Stimulated activated CD8-positive, alpha-beta memory T cell treated with anti-CD3 and anti-CD28 coated beads, Interleukin-15, amount 100 ng/mL, for 24 hours (primary cell): Measurements from ENCODE around the gene LILRA5.
"Not testable (repeated sequence)": the region's sequence is repeated elsewhere in the genome, so short reads cannot be mapped to it uniquely, and the experiment has no call there.

Experiments
- DNase-seq: peaks from one replicate; pipeline ENCODE4 v3.0.0-alpha.2; 2020; ENCODE audit warnings: low read depth

LILRA5 gene

DNA sequence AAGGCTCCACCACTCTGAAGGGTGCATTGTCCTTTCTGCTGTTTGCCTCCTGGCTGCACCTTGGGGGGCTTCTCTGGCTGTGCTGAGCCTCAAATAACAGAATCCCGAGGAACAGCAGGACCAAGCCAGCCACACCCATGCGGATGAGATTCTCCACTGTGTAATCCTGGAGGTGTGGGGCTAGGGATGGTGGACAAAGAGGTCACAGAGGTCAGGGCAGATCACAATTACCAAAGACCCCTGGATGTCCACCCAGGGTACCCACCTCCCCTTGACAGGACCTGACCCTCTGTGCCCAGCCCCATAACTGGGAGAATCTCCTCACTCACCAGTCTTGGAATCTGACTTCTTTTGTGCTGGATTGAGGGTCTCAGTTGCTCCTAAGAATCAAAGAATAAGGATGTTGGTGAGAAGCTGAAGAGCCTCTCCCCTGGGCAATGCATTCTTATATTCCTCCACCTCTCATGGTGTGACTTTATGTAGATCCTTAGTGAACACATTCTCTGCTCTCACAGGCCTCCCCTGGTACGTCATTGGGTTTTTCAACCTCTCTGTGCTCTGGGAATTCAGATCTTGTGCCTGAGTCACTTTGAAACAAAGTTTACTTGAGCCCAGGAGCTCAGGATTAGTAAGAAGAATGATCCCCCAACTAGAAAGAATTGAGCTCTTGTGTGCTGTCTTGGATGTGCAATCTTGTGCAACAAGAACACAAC lies 20.8 kb upstream of the LILRA5 start:
- no peak for DNase-seq

- DNase-seq: no peak
Measured at GRCh38 chr19:54332149-54332548, 19.2 kb upstream of the LILRA5 start.

DNA sequence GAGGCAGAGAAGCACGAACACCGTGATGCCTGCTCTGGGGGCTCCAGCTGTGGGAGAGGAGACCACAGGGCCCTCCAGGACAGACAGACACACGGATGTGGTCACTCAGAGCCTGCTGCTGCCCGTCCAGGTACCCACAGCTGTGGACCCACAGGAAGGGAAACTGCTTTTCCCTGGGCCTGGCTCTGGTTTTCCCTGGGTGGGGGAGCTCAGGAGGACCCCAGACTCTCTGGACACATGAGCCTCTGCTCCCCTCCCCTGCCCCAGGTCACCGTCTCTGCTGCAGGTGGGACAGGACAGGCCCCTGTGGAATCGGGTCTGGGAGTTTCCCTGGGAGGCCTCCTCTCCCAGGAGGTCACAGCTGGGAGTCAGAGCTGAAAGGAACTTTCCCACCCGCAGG lies 18.7 kb upstream of the LILRA5 start:
- no peak for DNase-seq

DNA sequence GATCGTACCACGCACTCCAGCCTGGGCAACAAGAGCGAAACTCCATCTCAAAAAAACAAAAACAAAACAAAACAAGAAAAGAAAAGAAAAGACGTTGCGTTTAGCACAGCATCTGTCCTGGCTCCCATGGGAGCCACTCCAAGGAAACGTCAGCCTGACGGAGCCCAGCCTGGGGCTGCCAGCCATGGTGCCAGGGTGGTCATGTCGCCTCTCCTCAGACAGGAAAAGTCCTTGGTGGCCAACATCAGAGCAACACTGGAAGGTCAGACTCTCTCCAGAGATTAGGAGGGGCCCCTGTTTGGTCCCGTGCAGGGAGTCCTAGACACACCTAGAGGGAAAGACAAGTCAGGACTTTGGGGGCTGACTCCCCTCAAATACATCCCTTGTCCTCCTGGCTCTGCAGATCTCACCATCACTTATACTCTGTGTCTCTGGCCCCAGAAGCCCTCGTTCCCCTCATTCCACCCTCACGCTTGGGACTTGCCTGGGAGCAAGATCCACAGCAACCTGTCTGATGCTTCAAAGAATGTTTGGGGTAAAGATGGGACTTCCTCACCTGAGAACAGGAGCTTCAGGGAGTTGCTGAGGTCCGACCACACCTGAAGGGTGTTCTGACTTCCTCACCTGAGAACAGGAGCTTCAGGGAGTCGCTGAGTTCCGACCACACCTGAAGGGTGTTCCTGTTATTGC lies 16.7 kb upstream of the LILRA5 start:
- no peak for DNase-seq

DNA sequence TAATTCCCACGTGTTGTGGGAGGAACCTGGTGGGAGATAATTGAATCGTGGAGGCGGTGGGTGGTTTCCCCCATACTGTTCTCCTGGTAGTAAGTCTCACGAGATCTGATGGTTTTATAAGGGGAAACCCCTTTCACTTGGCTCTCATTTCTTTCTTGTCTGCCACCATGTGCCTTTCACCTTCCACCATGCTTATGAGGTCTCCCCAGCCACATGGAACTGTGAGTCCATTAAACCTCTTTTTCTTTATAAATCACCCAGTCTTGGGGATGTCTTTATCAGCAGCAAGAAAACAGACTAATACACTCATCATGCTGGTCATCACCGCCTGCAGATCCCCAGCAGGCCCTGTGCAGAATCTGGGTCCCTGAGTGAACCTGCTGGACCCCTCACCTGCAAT lies 15.8 kb upstream of the LILRA5 start:
- not testable (repeated sequence) for DNase-seq

DNA sequence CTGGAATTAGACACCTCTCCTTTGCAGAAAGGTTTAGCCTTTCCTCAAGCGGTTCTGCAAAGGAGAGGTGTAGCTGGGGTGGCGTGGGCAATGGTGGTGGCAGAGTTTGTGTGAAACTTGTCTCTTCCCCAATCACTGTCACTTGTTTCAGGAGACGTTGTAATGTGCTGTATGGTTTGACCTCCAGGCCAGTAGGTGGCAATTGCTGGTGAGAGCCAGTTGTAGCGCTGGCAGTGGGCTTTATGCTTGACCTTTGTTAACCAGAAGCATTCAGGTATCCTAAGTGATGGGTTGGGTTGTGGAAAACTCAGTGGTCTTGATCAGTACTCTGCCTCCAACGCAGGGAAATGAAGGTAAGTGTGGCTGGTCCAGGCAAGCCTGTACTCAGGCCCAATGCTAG lies 12.7 kb upstream of the LILRA5 start:
- no peak for DNase-seq

GRCh38 chr19:54325194-54325621 lies 12.2 kb upstream of the LILRA5 start:
- no peak for DNase-seq

DNA sequence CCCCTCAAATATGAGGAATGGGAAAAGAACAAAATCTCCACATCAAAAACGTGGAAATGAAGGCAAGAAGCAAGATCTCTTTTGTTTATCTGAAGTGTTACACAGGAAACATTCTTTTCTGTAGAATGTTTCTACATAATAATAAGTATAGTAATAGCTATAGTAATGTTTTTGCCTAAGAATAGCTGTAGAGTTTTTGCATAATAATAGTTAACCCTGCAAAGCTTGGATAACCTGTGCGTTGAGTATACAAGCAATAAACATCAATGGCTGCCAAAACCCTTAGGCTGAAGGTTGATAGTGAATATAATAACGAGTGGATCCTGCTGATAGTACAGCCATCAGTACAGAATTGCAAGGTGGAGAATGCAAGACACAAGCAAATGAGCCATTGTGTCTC lies 11.1 kb upstream of the LILRA5 start:
- DNase-seq: no peak

DNA sequence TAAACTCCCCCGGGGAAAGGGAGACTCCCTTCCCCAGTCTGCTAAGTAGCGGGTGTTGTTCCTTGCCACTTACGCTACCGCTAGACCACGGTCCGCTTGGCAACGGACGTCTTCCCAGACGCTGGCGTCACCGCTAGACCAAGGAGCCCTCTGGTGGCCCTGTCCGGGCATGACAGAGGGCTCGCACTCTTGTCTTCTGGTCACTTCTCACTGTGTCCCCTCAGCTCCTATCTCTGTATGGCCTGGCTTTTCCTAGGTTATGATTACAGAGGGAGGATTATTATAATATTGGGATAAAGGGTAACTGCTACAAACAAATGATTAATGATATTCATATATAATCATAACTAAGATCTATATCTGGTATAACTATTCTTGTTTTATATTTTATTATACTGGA lies 10.0 kb upstream of the LILRA5 start:
- not testable (repeated sequence) for DNase-seq

GRCh38 chr19:54322295-54322694 lies 9.3 kb upstream of the LILRA5 start:
- DNase-seq: not testable (repeated sequence)

GRCh38 chr19:54319892-54320670 lies 7.1 kb upstream of the LILRA5 start:
- no peak for DNase-seq

DNA sequence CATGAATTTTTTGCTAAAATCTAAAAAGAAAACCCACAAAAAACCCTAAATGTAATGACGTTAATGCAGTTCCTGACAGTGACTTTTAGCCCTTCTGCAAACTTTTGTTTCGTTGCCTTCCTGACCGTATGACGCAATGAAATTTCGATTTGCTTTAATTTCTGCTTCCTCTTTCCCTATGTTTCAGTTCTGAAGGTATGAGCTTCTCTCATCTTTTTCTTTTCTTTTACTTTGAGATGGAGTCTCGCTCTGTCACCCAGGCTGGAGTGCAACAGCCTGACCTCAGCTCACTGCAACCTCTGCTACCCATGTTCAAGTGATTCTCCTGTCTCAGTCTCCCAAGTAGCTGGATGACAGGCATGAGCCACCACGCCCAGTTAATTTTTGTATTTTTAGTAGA lies 6.1 kb upstream of the LILRA5 start:
- no peak for DNase-seq

DNA sequence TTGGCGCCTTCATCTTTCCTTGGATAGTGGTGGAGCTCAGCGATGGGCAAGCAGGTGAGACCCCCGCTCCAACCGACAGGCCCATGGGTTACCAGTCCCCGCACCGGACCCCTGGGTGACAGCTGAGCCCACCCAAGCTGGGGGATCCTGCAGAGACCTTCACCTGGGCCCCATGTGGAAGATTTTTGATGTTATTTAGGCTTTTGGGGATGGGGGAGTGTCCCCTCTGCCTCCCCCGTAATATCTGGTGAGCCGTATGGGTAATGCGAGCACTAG lies 4.9 kb upstream of the LILRA5 start:
- DNase-seq: no peak

GRCh38 chr19:54317108-54317964 lies 4.4 kb upstream of the LILRA5 start:
- no peak for DNase-seq

DNA sequence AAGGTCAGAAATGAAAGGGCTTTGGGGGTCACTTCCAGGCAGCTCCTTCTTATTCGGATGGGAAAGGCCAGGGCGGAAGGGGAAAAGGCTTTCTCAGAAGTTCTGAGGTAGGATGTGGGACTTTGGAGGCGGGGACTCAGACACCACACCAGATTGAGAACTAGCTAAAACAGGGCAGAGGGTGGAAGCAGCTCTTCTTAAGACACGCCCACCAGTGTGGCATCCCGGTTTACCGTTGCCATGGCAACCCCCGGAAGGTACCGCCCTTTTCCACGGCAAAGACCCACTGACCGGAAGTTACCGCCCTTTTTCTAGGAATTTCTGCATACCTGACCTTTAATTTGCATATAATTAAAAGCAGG lies 3.8 kb upstream of the LILRA5 start:
- DNase-seq: no peak

DNA sequence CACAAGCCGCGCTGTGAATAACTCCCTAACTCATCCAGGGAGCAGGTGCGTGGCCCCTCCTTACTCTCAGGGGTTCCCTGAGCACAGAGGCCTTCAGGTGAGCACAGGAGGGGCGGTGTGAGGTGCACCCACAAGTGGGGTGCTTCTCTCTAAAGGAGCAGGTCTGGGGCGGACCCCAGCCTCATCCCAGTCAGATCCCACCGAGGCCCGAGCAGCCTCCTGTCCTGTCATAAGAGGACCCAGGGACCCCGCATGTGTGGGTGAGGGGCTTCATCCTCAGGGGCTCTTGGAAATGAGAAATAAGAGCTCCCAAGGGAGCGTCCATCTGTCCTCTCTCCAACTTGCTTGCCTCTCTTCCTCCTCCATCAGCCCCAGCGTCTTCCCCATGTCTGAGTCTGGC lies 3.0 kb upstream of the LILRA5 start:
- DNase-seq: no peak

DNA sequence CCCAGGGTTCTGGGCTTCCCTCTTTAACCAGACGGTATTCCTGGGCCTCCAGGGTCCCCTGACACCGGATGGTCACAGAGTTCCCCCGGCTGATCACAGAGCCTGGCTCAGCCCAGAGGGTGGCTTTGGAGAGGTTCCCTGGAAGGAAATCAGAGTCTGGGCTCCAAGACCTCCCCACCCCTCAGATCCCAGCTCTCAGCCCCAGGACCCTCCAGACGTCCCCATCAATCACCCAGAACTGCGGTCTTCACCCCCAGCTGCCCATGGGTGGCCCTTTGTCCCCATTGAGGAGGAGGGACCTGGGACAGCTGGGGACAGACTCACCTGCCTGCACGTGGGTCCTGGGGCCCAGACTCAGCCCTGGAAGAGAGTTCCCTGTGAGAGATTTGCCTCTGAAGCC lies 955 bp downstream of the LILRA5 start:
- no peak for DNase-seq

- no peak for DNase-seq
Measured at GRCh38 chr19:54311486-54311885, 1.5 kb downstream of the LILRA5 start.

GRCh38 chr19:54310543-54310942 lies 2.4 kb downstream of the LILRA5 start:
- no peak for DNase-seq

- DNase-seq: no peak
Measured at GRCh38 chr19:54309811-54310210, 3.2 kb downstream of the LILRA5 start.

DNA sequence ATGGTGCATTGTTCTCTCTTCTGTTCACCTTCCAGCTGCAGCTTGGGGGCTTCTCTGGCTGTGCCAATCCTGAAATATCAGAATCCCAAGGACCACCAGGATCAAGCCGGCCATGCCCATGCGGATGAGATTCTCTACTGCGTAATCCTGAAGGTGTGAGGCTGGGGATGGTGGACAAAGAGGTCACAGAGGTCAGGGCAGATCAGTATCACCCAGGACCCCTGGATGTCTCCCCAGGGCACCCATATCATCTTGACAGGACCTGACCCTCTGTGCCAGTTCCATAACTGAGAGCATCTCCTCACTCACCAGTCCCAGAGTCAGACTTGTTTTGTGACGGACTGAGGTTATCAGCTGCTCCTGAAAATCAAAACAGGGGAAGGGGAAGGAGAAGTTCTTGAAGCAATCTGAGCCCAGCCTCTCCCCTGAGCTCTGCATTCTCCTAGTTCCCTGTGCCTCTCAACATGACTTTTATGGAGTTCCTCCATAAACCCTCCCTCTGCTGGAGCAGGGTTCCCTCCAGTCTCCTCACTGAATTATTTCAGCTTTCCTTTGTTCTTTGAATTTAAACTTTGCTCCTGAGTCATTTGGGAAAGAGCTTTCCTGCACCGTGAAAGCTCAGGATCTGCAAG lies 5.5 kb downstream of the LILRA5 start:
- DNase-seq: no peak

- no peak for DNase-seq
Measured at GRCh38 chr19:54305141-54305540, 7.8 kb downstream of the LILRA5 start.
